ENCODE data around the gene OSBPL8. TPM values are rescaled to one million over a fixed set of nuclear protein-coding genes. Genes with fewer than 3 reads are reported as not detected.

OSBPL8 gene
- total RNA-seq = 10 to 100 TPM; 39.0 to 69.3 (median 49.0) TPM

- no peaks in the 10 kb centered on the region for H3K36me3 ChIP-seq
- peak; percentile 67 to 84 for TF ChIP-seq POLR2A (IDR thresholded peaks at IDR 0.05)
- peak in 4 of 6 experiments; percentile 29 to 68 (median 49) for TF ChIP-seq CTCF (IDR thresholded peaks at IDR 0.05)
- DNase-seq = peak; percentile 96 to 99 (median 98)
These were observed at the start of gene OSBPL8 for GRCh38 chr12:76559400-76560085. TSS of gene OSBPL8 (minus strand) at chr12:76559771. CDS start at chr12:76487551, 72,220 bp downstream.

GRCh38 chr12:76608070-76608469 is 48.5 kb upstream of the OSBPL8 start:
- TF ChIP-seq POLR2A (IDR thresholded peaks at IDR 0.05) (no peak), CTCF (IDR thresholded peaks at IDR 0.05) (no peak)
- H3K4me3 ChIP-seq = no peak overlapping the region
- H3K4me1 ChIP-seq = no peaks in the 10 kb centered on the region
- DNase-seq = no peak
- no peak overlapping the region for H3K27ac ChIP-seq
- no peaks in the 10 kb centered on the region for H3K36me3 ChIP-seq
- no peaks in the 10 kb centered on the region for H3K9me3 ChIP-seq
- H3K27me3 ChIP-seq = no peaks in the 10 kb centered on the region

More at GRCh38 chr12:76559400-76560085, at the start of gene OSBPL8:
- H3K27ac ChIP-seq = peak within 1 kb of the TSS; percentile 84 to 98 (median 94)
- no peaks in the 10 kb centered on the region for H3K27me3 ChIP-seq
- H3K4me3 ChIP-seq = peak within 1 kb of the TSS; percentile 69 to 99 (median 74)
- H3K4me1 ChIP-seq = peaks cover 0 to 26% (median 13%) of the 10 kb centered on the region in 4 donors
- H3K9me3 ChIP-seq = no peaks in the 10 kb centered on the region

GRCh38 chr12:76595056-76595455 is 35.5 kb upstream of the OSBPL8 start:
- no peaks in the 10 kb centered on the region for H3K4me1 ChIP-seq
- H3K36me3 ChIP-seq = no peaks in the 10 kb centered on the region
- TF ChIP-seq POLR2A (IDR thresholded peaks at IDR 0.05) (no peak), CTCF (IDR thresholded peaks at IDR 0.05) (no peak)
- no peaks in the 10 kb centered on the region for H3K27me3 ChIP-seq
- no peak overlapping the region for H3K27ac ChIP-seq
- H3K9me3 ChIP-seq = no peaks in the 10 kb centered on the region
- no peak for DNase-seq
- no peak overlapping the region for H3K4me3 ChIP-seq

- no peak overlapping the region for H3K4me3 ChIP-seq
- H3K36me3 ChIP-seq = no peaks in the 10 kb centered on the region
- no peak for DNase-seq
- TF ChIP-seq CTCF (IDR thresholded peaks at IDR 0.05) = no peak
- no peak for TF ChIP-seq POLR2A (IDR thresholded peaks at IDR 0.05)
- H3K27ac ChIP-seq = no peak overlapping the region
- no peaks in the 10 kb centered on the region for H3K4me1 ChIP-seq
- no peaks in the 10 kb centered on the region for H3K27me3 ChIP-seq
- no peaks in the 10 kb centered on the region for H3K9me3 ChIP-seq
These were observed 31.9 kb upstream of the OSBPL8 start for GRCh38 chr12:76591476-76591875.

- no peak overlapping the region for H3K4me3 ChIP-seq
- H3K27me3 ChIP-seq = no peaks in the 10 kb centered on the region
- no peak overlapping the region for H3K27ac ChIP-seq
- DNase-seq = no peak
- H3K36me3 ChIP-seq = no peaks in the 10 kb centered on the region
- no peaks in the 10 kb centered on the region for H3K9me3 ChIP-seq
- no peak for TF ChIP-seq POLR2A (IDR thresholded peaks at IDR 0.05)
- no peak for TF ChIP-seq CTCF (IDR thresholded peaks at IDR 0.05)
- H3K4me1 ChIP-seq = no peaks in the 10 kb centered on the region
These were observed 30.6 kb upstream of the OSBPL8 start for GRCh38 chr12:76590131-76590530.

Data from Peyer's patch (tissue), 4 donors.